HepG2 (cell line): ENCODE results near the gene SREBF1. TPM values are rescaled to one million over a fixed set of nuclear protein-coding genes. Genes with fewer than 3 reads are reported as not detected.
A peak's percentile ranks its signal among the peaks of the same experiment; 100 is the strongest.

Experiments used
- ARNT ChIP-seq: fragments of 450-650 bp; IDR thresholded peaks from 2 replicates; pipeline ENCODE4 v1.6.1; 2017
- CBFB ChIP-seq: sonication (generic); formaldehyde crosslinking; IDR thresholded peaks from 2 replicates; pipeline ENCODE4 v1.4.0; 2020; ENCODE audit warnings: missing genetic modification reagents
- CSRNP1 ChIP-seq: sonication (generic); formaldehyde crosslinking; IDR thresholded peaks from 2 replicates; pipeline ENCODE4 v1.8.1; 2023; ENCODE audit warnings: mild to moderate bottlenecking, missing genetic modification reagents
- HIC2 ChIP-seq: sonication (generic); formaldehyde crosslinking; IDR thresholded peaks from 2 replicates; pipeline ENCODE4 v1.9.0; 2022; ENCODE audit warnings: low read depth, missing genetic modification reagents
- HNRNPLL ChIP-seq: fragments of 200-400 bp; formaldehyde crosslinking; IDR thresholded peaks from 2 replicates; pipeline ENCODE4 v1.6.1; 2017; ENCODE audit warnings: mild to moderate bottlenecking, low read depth, low read length; ENCODE audit not compliant: poor library complexity, severe bottlenecking
- MED1 ChIP-seq: sonication (generic); formaldehyde crosslinking; IDR thresholded peaks from 2 replicates; pipeline ENCODE4 v1.4.0; 2020; ENCODE audit warnings: missing genetic modification reagents
- NFE2L2 ChIP-seq: fragments of 150-350 bp; IDR thresholded peaks from 2 replicates; pipeline ENCODE4 v1.6.1; 2014; ENCODE audit warnings: low read length
- PTBP1 ChIP-seq: fragments of 200-400 bp; formaldehyde crosslinking; IDR thresholded peaks from 2 replicates; pipeline ENCODE4 v1.6.1; 2018; ENCODE audit warnings: low read length, low read depth; ENCODE audit not compliant: poor library complexity, severe bottlenecking
- RAD21 ChIP-seq: fragments of 450-650 bp; formaldehyde crosslinking; IDR thresholded peaks from 2 replicates; pipeline ENCODE4 v1.5.0; 2020; ENCODE audit warnings: mild to moderate bottlenecking
- RBFOX2 ChIP-seq: fragments of 200-400 bp; formaldehyde crosslinking; IDR thresholded peaks from 2 replicates; pipeline ENCODE4 v1.6.1; 2017; ENCODE audit warnings: low read depth, mild to moderate bottlenecking, low read length
- RXRA ChIP-seq: sonication (generic); formaldehyde crosslinking; IDR thresholded peaks from 2 replicates; pipeline ENCODE4 v1.5.1; 2020; ENCODE audit warnings: missing genetic modification reagents
- SSRP1 ChIP-seq: IDR thresholded peaks from 2 replicates; pipeline ENCODE4 v1.6.1; 2016; ENCODE audit warnings: control low read depth
- XBP1 ChIP-seq: sonication (generic); formaldehyde crosslinking; IDR thresholded peaks from 2 replicates; pipeline ENCODE4 v1.5.0; 2020; ENCODE audit warnings: missing genetic modification reagents
- ZMYM4 ChIP-seq: sonication (generic); formaldehyde crosslinking; IDR thresholded peaks from 2 replicates; pipeline ENCODE4 v1.8.1; 2023; ENCODE audit warnings: mild to moderate bottlenecking, missing genetic modification reagents
- ZNF264 ChIP-seq: sonication (generic); formaldehyde crosslinking; IDR thresholded peaks from 2 replicates; pipeline ENCODE4 v1.4.0; 2020; ENCODE audit warnings: missing genetic modification reagents
- ZNF343 ChIP-seq: sonication (generic); formaldehyde crosslinking; IDR thresholded peaks from 2 replicates; pipeline ENCODE4 v1.4.0; 2020; ENCODE audit warnings: mild to moderate bottlenecking, missing genetic modification reagents
- ZNF543 ChIP-seq: sonication (generic); formaldehyde crosslinking; IDR thresholded peaks from 2 replicates; pipeline ENCODE4 v1.4.0; 2020; ENCODE audit warnings: mild to moderate bottlenecking, missing genetic modification reagents
- ZNF557 ChIP-seq: sonication (generic); formaldehyde crosslinking; IDR thresholded peaks from 2 replicates; pipeline ENCODE4 v1.4.0; 2020; ENCODE audit warnings: missing genetic modification reagents
- ZNF768 ChIP-seq: sonication (generic); formaldehyde crosslinking; IDR thresholded peaks from 2 replicates; pipeline ENCODE4 v1.4.0; 2020; ENCODE audit warnings: missing genetic modification reagents
- ZSCAN25 ChIP-seq: sonication (generic); formaldehyde crosslinking; IDR thresholded peaks from 2 replicates; pipeline ENCODE4 v1.8.0; 2022; ENCODE audit warnings: mild to moderate bottlenecking, missing genetic modification reagents
- polyA plus RNA-seq, 8 experiments: library from polyadenylated mRNA; depleted of rRNA in 3 of 8; stranded (reverse) in 7 of 8; unstranded in 1 of 8; fragments of >200 nt; fragmentation: Illumina TruSeq in 4 of 8; extraction: Trizol in 4 of 8; gene quantifications; 2 replicates each; pipeline versions ENCODE4 v1.2.1 to v1.2.3, GENCODE V29; 2011 to 2016; ENCODE audit warnings: low read depth in 4 of 8, missing spikeins in 1 of 8, mixed read lengths in 1 of 8; ENCODE audit not compliant: insufficient read depth in 1 of 8
- total RNA-seq, 5 experiments: library from RNA; depleted of rRNA; stranded (reverse); fragments of >200 nt; fragmentation: Illumina TruSeq; extraction: Trizol; gene quantifications; 2 replicates each; pipeline ENCODE4 v1.2.3, GENCODE V29; 2016; ENCODE audit warnings: low read depth in 1 of 5
- TF ChIP-seq, protein P1 (sequence below): sonication (generic); formaldehyde crosslinking; IDR thresholded peaks from 2 replicates; pipeline ENCODE4 v1.4.0; 2020; ENCODE audit warnings: mild to moderate bottlenecking, missing genetic modification reagents
- TF ChIP-seq, protein P2 (sequence below): IDR thresholded peaks from 2 replicates; pipeline ENCODE4 v1.6.1; 2016; ENCODE audit warnings: low read depth, borderline replicate concordance
- TF ChIP-seq, protein P3 (sequence below): sonication (generic); formaldehyde crosslinking; IDR thresholded peaks from 2 replicates; pipeline ENCODE4 v1.9.0; 2022; ENCODE audit warnings: missing genetic modification reagents, mild to moderate bottlenecking, borderline replicate concordance

Gene SREBF1
- total and polyA plus RNA-seq, 2 of the 13 experiments (the other 11 are each of a cell fraction or from before 2014, with no cell fraction given): 34.3 to 38.0 TPM

- peak; percentile 33; the same call in 1 of the 2 replicates for TF ChIP-seq CSRNP1 (CRISPR knock-in tag)
- peak; percentile 30 for TF ChIP-seq HNRNPLL
- TF ChIP-seq, protein P1, sequence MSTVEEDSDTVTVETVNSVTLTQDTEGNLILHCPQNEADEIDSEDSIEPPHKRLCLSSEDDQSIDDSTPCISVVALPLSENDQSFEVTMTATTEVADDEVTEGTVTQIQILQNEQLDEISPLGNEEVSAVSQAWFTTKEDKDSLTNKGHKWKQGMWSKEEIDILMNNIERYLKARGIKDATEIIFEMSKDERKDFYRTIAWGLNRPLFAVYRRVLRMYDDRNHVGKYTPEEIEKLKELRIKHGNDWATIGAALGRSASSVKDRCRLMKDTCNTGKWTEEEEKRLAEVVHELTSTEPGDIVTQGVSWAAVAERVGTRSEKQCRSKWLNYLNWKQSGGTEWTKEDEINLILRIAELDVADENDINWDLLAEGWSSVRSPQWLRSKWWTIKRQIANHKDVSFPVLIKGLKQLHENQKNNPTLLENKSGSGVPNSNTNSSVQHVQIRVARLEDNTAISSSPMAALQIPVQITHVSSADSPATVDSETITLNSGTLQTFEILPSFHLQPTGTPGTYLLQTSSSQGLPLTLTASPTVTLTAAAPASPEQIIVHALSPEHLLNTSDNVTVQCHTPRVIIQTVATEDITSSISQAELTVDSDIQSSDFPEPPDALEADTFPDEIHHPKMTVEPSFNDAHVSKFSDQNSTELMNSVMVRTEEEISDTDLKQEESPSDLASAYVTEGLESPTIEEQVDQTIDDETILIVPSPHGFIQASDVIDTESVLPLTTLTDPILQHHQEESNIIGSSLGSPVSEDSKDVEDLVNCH (CRISPR knock-in tag): no peak
- peak; percentile 97 for TF ChIP-seq ZNF768 (CRISPR knock-in tag)
- no peak for TF ChIP-seq PTBP1
- TF ChIP-seq, protein P2, sequence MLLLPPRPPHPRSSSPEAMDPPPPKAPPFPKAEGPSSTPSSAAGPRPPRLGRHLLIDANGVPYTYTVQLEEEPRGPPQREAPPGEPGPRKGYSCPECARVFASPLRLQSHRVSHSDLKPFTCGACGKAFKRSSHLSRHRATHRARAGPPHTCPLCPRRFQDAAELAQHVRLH (CRISPR knock-in tag): peak; percentile 37; the same call in 1 of the 2 replicates
- peak; percentile 46; the same call in 1 of the 2 replicates for TF ChIP-seq HIC2 (CRISPR knock-in tag)
- no peak for TF ChIP-seq CBFB (CRISPR knock-in tag)
- TF ChIP-seq SSRP1: no peak
- peak; percentile 93 for TF ChIP-seq RXRA (CRISPR knock-in tag)
- TF ChIP-seq ZNF264 (CRISPR knock-in tag): peak; percentile 45; the same call in 1 of the 2 replicates
- TF ChIP-seq NFE2L2: no peak
- no peak for TF ChIP-seq ZNF557 (CRISPR knock-in tag)
- TF ChIP-seq RAD21 (CRISPR knock-in tag): peak; percentile 28; the same call in 1 of the 2 replicates
- no peak for TF ChIP-seq ZNF343 (CRISPR knock-in tag)
- TF ChIP-seq XBP1 (CRISPR knock-in tag): no peak
- 0 out of 2 replicates have a peak, but pooled peaks have one; percentile 34 for TF ChIP-seq ZSCAN25 (CRISPR knock-in tag)
- no peak for TF ChIP-seq RBFOX2
- peak; percentile 56; the same call in 1 of the 2 replicates for TF ChIP-seq ZMYM4 (CRISPR knock-in tag)
- peak; percentile 69 for TF ChIP-seq MED1 (CRISPR knock-in tag)
- no peak for TF ChIP-seq ARNT
- TF ChIP-seq, protein P3, sequence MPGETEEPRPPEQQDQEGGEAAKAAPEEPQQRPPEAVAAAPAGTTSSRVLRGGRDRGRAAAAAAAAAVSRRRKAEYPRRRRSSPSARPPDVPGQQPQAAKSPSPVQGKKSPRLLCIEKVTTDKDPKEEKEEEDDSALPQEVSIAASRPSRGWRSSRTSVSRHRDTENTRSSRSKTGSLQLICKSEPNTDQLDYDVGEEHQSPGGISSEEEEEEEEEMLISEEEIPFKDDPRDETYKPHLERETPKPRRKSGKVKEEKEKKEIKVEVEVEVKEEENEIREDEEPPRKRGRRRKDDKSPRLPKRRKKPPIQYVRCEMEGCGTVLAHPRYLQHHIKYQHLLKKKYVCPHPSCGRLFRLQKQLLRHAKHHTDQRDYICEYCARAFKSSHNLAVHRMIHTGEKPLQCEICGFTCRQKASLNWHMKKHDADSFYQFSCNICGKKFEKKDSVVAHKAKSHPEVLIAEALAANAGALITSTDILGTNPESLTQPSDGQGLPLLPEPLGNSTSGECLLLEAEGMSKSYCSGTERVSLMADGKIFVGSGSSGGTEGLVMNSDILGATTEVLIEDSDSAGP (CRISPR knock-in tag): peak; percentile 61; the same call in 1 of the 2 replicates
- no peak for TF ChIP-seq ZNF543 (CRISPR knock-in tag)
These were observed 30.0 kb downstream of the SREBF1 start (continued) for GRCh38 chr17:17806611-17807274.
